ENCODE results near the gene VEGFA.

DNA sequence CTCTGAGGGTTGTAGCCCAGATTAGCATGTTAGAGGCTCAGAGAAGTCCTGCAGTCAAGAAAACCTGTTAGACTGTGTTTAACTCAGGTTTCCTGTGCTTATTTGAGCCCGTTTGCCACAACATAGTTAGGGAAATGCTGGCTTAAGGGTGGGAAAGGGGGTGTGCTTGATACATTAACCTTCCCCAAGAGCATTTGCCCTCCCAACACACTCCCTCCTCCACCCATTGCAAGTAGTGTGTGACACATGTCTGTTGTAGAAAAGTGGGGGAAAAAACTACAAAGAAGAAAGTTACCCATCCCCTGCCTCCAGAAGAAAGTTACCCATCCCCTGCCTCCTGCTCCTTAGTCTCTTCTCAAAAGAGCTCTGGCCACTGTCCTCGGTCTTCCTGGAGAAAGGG lies 45.7 kb upstream of the VEGFA start:
- TF ChIP-seq POLR2AphosphoS5 (IDR thresholded peaks at IDR 0.05; ENCODE audit: low read depth, low read length) (no peak), POLR2A (IDR thresholded peaks at IDR 0.05; ENCODE audit: low read depth, low read length) (no peak), TAF1 (IDR thresholded peaks at IDR 0.05; ENCODE audit: low read depth, low read length) (no peak)

Data from GM12891 (cell line).